Cardiac septum (tissue), 1 donor: Measurements from ENCODE around the gene CSRNP3. TPM values are rescaled to one million over a fixed set of nuclear protein-coding genes. Genes with fewer than 3 reads are reported as not detected.

Experiments used
- DNase-seq: peaks from one replicate; pipeline ENCODE4 v3.0.0-alpha.2; 2020; ENCODE audit warnings: low spot score
- intact Hi-C: fragments of 100-400 bp; cut with DNase I; formaldehyde crosslinking; loops from one replicate; pipeline ENCODE4 v1.14.0; 2022
- total RNA-seq: library from RNA; stranded (reverse); fragmentation: NEBNext Ultra II Directional; extraction: Animal tissue kit (Norgen Biotek cat#: 25700); gene quantifications from one replicate; pipeline ENCODE4 v1.2.1, GENCODE V29; 2021
- donor health status: DM: no; HTN: no; CAD: no.

Gene CSRNP3
- total RNA-seq, 1 donor from 2014 or later: 2.9 TPM

DNA sequence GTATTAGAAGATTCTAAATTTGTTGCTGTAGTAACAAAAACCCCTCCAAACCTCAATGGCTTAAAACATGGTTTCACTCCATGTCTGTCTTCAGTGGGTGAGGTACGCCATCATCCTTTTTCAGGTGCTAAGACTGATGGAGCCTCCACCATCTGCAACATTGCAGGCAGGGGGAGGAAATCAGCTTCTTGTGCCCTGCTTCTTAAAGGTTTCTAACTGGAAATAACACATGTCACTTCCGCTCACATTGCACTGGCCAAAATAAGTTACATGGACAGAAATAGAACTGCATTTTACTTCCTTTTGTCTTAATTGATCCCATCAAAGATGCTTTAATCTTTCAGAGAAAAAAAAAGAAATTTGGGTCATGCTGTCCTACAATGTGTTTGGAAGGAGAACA, 230.4 kb downstream of the CSRNP3 start:
- intact Hi-C loops: loop anchor here (2.0 to 10.0 kb wide), 2 partner anchors 115 to 299 kb away; no protein-coding TSS in a partner anchor
- DNase-seq: no peak

DNA sequence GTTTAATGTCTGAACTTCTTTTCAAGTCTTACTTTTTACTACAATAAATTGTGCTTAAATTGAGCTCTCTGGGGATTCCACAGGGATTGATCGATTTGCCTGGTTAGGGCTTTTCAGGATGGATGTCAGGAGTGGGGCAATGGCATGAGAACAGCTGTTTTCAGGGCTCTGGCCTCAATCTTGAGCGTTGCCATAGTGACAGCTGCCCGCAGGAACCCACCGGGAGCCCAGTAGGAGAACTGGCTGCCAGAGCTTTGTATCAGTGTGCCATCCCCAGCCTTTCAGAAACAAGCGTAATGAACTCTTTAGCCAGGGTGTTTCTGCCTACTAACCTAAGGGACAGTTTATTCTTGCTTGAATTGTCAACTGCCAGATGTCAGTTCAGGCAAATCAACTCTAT, 231.0 kb downstream of the CSRNP3 start:
- intact Hi-C loops: no loop called here

DNA sequence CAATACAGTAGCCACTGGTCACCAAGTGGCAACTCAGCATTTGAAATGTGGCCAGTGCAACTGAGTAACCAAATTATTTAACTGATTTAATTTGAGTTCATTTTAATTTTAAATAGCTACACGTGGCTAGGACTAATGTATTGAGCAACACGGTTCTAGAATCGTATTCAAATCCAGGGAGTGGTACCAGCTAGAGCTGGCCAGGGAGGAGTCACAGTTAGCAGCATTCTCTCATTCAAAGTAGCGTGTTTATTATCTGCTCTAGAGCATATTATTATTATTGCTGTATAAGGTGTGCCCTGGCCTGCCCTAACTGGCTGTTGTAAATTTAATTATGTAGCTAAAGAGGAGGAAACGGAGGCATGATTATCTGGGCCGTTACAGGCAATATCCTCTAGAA, 231.6 kb downstream of the CSRNP3 start:
- DNase-seq: no peak
- intact Hi-C loops: no loop called here

More for the DNA sequence above, 231.0 kb downstream of the CSRNP3 start:
- DNase-seq: no peak

DNA sequence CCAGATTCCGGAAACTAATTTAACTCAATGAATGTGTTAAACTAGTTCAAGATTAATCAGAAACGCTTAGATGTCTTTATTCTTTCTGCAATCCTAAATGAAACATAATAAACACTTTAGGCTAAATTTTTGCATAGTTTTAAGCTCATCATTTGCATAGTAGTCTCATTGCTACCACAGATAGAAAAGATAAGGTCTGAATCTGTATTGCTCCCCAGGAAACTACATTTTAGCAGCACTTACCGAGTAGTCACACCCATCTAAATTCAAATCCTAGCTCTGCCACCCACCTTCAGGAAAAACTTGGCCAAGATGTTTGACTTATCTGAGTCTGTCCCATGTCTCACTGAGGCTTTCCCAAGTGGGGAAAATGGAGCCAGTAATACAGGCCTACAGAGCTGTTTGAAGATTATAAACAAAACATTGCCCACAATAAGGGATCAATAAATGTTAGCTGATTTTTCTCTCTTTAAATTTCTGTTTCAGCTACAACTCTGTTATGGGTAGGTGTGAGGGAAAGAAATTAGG, 237.5 kb downstream of the CSRNP3 start:
- DNase-seq: no peak
- intact Hi-C loops: no loop called here

DNA sequence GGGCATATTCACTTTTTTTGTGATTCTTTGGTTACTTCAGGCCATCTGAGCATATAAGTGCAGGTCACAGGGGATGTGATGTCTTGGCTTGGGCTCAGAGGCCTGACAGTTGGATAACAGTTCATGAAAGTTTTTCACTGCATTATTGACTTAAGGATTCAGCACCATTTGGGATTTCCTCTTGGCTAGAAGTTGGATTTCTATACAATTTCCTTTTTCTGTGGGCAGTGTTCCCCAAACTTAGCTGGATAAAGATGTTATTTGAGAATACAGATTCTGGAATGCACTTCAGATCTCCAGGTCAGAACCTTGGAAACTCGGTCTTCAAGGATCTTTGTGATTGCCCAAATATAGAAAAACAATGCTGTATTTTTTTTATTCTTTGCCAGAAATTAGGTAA, 246.6 kb downstream of the CSRNP3 start:
- intact Hi-C loops: no loop called here
- DNase-seq: no peak

DNA sequence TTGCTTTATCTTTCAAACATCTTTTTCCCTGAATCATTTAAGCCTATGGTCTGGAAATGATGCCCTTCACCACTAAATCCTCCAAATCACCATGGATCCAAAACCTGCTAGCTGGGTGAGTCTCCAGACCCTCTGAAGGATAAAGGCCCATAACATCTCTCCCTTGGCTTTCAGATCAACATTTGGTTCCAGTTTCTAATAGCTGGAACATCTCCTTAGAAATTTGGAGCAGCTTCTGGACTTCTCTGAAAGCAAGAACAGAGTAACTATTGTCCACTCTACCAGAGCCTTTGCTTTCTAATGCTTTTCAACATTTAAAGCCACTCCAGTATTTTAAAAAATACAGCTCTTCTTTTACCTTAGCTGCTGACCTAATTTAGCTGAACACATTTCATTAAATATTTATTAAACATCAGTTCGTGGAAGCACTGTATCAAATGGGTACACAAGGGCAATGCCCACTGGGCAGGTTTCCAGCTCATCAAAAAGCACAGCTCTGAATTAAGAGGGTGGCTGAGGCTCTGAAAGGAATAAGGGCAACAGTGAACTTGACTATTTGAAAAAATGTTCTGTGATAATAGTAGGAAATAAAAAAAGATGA, 249.2 kb downstream of the CSRNP3 start:
- intact Hi-C loops: no loop called here

DNA sequence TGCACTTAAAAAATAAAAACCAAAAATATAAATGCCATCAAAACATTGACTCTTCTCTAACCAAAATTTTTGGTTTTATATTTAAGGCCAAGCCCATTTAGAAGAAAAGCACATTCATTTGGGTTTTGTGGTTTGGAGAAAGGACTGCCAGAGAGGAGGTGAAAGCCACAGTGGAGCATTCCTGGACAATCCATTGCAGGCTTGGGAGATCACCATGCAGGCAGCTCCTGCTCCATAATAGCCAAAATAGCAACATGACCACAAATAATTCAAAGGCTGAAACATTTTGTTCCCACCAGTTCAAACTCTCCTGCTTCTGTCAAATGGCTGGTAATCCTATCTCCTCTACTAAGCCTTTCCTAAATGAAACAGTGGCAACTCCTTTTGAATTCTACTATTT, 251.0 kb downstream of the CSRNP3 start:
- intact Hi-C loops: no loop called here
- DNase-seq: no peak

More for the DNA sequence above, 249.2 kb downstream of the CSRNP3 start:
- DNase-seq: no peak

DNA sequence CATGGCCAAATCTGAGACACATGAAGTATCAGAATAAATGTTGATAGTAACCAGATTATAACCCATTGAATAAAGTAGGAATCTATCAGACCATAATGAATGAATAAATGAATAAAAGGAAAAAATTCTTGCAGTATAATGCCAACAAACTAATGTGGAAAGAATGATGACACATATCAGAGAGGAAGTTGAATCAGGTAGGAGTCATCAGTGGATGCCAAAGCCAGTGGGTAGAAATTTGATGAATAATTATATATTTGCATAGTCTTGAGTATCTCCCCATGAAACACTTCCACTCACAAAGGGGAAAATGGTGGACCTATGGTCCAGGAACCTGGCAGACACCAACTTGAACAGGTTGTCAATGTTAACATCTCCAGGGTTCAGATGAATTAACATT, 255.9 kb downstream of the CSRNP3 start:
- no peak for DNase-seq
- intact Hi-C loops: no loop called here

Other genes with a start within 250 kb of the CSRNP3 start
- gene SCN2A, start 230.3 kb upstream of the CSRNP3 start, total RNA-seq: 0.13 TPM